Fibroblast of skin of right quadriceps (primary cell): Measurements from ENCODE around the gene GPBAR1.
"Not testable (repeated sequence)": the region's sequence is repeated elsewhere in the genome, so short reads cannot be mapped to it uniquely, and the experiment has no call there.

ENCODE experiments used
- DNase-seq: peaks from one replicate; pipeline ENCODE4 v3.0.0-alpha.2; 2013

Gene GPBAR1

DNA sequence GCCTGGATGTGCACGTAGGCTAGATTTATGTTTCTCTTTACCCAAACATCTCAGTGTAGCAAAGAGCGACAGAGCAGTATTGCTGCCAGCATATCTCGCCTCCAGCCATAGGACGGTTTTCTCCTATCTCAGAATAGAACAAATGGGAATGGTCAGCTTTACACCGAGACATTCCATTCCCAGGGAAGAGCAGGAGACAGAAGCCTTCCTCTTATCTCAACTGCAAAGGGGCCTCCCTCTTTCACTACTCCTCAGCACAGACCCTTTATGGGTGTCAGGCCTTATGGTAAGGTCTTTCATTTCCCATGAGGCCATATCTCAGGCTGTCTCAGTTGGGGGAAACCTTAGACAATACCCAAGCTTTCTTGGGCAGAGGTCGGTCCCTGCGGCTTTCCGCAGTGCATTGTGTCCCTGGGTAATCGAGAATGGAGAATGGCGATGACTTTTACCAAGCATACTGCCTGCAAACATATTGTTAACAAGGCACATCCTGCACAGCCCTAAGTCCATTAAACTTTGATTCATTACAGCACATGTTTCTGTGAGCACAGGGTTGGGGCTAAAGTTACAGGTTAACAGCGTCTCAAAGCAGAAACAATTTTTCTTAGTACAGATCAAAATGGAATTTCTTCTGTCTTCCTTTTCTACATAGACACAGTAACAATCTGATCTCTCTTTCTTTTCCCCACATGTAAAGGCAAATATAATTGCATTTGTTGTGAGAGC, 50.9 kb downstream of the GPBAR1 start:
- not testable (repeated sequence) for DNase-seq

DNA sequence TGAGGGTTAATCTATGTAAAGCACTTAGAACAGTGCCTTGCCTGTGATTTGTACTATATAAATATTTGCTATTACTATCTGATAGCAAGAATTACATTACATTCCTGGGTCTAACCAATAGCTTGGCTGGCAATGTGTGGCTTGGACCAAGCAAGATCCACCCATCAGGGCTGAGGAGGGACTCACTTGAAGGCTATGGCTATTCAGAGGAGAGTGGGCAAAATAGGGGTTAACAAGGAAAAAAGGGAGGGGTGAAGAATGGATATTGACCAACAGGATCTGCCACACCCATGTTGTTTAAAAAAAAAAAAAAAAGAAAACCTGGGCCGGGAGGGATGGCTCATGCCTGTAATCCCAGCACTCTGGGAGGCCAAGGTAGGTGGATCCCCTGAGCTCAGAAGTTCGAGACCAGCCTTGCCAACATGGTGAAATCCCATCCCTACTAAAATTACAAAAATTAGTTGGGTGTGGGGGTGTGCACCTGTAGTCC, 51.5 kb downstream of the GPBAR1 start:
- DNase-seq = no peak

DNA sequence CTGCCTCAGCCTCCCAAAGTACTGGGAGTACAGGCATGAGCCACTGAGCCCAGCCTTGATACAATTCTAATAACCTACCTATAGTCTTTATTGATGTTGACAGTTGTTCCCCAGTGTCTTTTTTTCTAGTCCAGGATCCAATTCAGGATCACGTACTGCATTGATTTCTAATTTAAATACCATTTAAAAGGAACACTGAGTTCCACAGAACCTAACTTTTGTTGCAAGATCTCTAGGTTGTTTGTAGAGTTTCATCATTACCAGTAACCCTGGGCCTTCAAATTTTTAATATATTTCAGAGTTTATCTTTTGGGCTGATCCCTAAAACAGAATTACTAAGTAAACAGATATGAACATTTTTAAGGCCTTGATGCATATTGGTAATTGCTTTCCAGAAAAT, 52.5 kb downstream of the GPBAR1 start:
- no peak for DNase-seq
